ENCODE data around the gene NUDT14. TPM values are rescaled to one million over a fixed set of nuclear protein-coding genes. Genes with fewer than 3 reads are reported as not detected.

The NUDT14 gene
- total RNA-seq, 3 donors from 2014 or later, result 26.9 to 46.7 (median 37.9) TPM

GRCh38 chr14:105163040-105163742, 17.9 kb downstream of the NUDT14 start:
- ATAC-seq (no peak), DNase-seq (no peak)
- Histone ChIP-seq H3K9me3 (no peaks in the 10 kb centered on the region), H3K4me1 (ENCODE audit: low read depth) (no peaks in the 10 kb centered on the region), H3K4me3 (no peak overlapping the region), H3K36me3 (ENCODE audit: low read depth) (no peaks in the 10 kb centered on the region)
- no peak for TF ChIP-seq CTCF (IDR thresholded peaks at IDR 0.05)
- intact Hi-C loops (cut with DNase I, micrococcal nuclease), result loop anchor here in 1 of 2 donors (10.0 kb wide), 1 partner anchor 68 kb away; no protein-coding TSS in a partner anchor

- intact Hi-C loops (cut with DNase I, micrococcal nuclease), result loop anchor here in 1 of 2 donors (10.0 kb wide), 1 partner anchor 68 kb away; no protein-coding TSS in a partner anchor
- DNase-seq, result no peak
- ATAC-seq, result no peak
- H3K36me3 ChIP-seq (ENCODE audit: low read depth), result no peaks in the 10 kb centered on the region
- no peak for TF ChIP-seq CTCF (IDR thresholded peaks at IDR 0.05)
- no peak overlapping the region for H3K4me3 ChIP-seq
- H3K4me1 ChIP-seq (ENCODE audit: low read depth), result no peaks in the 10 kb centered on the region
- H3K9me3 ChIP-seq, result no peaks in the 10 kb centered on the region
Measured at GRCh38 chr14:105162669-105162979, 18.5 kb downstream of the NUDT14 start.

GRCh38 chr14:105161964-105162668, 19.0 kb downstream of the NUDT14 start:
- DNase-seq, result peak in 1 of 3 donors; percentile 70
- no peaks in the 10 kb centered on the region for H3K4me1 ChIP-seq (ENCODE audit: low read depth)
- no peak for TF ChIP-seq CTCF (IDR thresholded peaks at IDR 0.05)

GRCh38 chr14:105161309-105161708, 19.8 kb downstream of the NUDT14 start:
- no peaks in the 10 kb centered on the region for H3K9me3 ChIP-seq
- TF ChIP-seq CTCF (IDR thresholded peaks at IDR 0.05), result no peak
- no peaks in the 10 kb centered on the region for H3K36me3 ChIP-seq (ENCODE audit: low read depth)
- no peak for ATAC-seq
- intact Hi-C loops (cut with DNase I, micrococcal nuclease), result loop anchor here in 1 of 2 donors (10.0 kb wide), 1 partner anchor 67 kb away; no protein-coding TSS in a partner anchor
- H3K4me3 ChIP-seq, result no peak overlapping the region
- no peaks in the 10 kb centered on the region for H3K4me1 ChIP-seq (ENCODE audit: low read depth)
- DNase-seq, result no peak

More at GRCh38 chr14:105161964-105162668, 19.0 kb downstream of the NUDT14 start:
- intact Hi-C loops (cut with DNase I, micrococcal nuclease), result loop anchor here in 1 of 2 donors (10.0 kb wide), 1 partner anchor 67 kb away; no protein-coding TSS in a partner anchor
- no peak overlapping the region for H3K4me3 ChIP-seq
- peak; percentile 28 for ATAC-seq
- no peaks in the 10 kb centered on the region for H3K36me3 ChIP-seq (ENCODE audit: low read depth)
- no peaks in the 10 kb centered on the region for H3K9me3 ChIP-seq

- no peak for ATAC-seq
- TF ChIP-seq CTCF (IDR thresholded peaks at IDR 0.05), result no peak
- no peak overlapping the region for H3K4me3 ChIP-seq
- no peaks in the 10 kb centered on the region for H3K9me3 ChIP-seq
- DNase-seq, result no peak
- intact Hi-C loops (cut with DNase I, micrococcal nuclease), result loop anchor here in 1 of 2 donors (10.0 kb wide), 1 partner anchor 66 kb away; no protein-coding TSS in a partner anchor
- no peaks in the 10 kb centered on the region for H3K4me1 ChIP-seq (ENCODE audit: low read depth)
- H3K36me3 ChIP-seq (ENCODE audit: low read depth), result no peaks in the 10 kb centered on the region
Measured at GRCh38 chr14:105160776-105161175, 20.3 kb downstream of the NUDT14 start.
